GM23248 (cell line): ENCODE results near the gene CNKSR3. TPM values are rescaled to one million over a fixed set of nuclear protein-coding genes. Genes with fewer than 3 reads are reported as not detected.
A peak's percentile ranks its signal among the peaks of the same experiment; 100 is the strongest.

Experiments used
- DNase-seq: peaks from one replicate; pipeline ENCODE4 v3.0.0-alpha.2; 2015
- H2AFZ ChIP-seq: fragments of 200-600 bp; sonication (generic); 2 replicates; pipeline ENCODE4 v1.6.1; 2016; ENCODE audit warnings: antibody characterized with exemption
- H3F3A ChIP-seq: fragments of 200-600 bp; sonication (generic); 2 replicates; pipeline ENCODE4 v1.6.1; 2016; ENCODE audit warnings: mild to moderate bottlenecking, antibody characterized with exemption, mixed run types; ENCODE audit not compliant: insufficient read depth
- H3K27ac ChIP-seq: fragments of 200-600 bp; sonication (generic); 2 replicates; pipeline ENCODE4 v1.5.1; 2016; ENCODE audit warnings: mild to moderate bottlenecking
- H3K27me3 ChIP-seq: fragments of 200-600 bp; sonication (generic); replicated peaks from 2 replicates; pipeline ENCODE4 v1.6.1; 2016; ENCODE audit warnings: mild to moderate bottlenecking; ENCODE audit not compliant: insufficient read depth
- H3K36me3 ChIP-seq: fragments of 200-600 bp; sonication (generic); 2 replicates; pipeline ENCODE4 v1.6.1; 2016; ENCODE audit warnings: low read depth, mild to moderate bottlenecking
- H3K4me1 ChIP-seq: fragments of 200-600 bp; sonication (generic); 2 replicates; pipeline ENCODE4 v1.6.1; 2016; ENCODE audit warnings: mild to moderate bottlenecking; ENCODE audit not compliant: insufficient read depth
- H3K4me2 ChIP-seq: fragments of 200-600 bp; sonication (generic); one replicate; pipeline ENCODE4 v1.6.1; 2016; ENCODE audit warnings: mild to moderate bottlenecking; ENCODE audit not compliant: unreplicated experiment
- H3K4me3 ChIP-seq: fragments of 200-600 bp; sonication (generic); 2 replicates; pipeline ENCODE4 v1.5.1; 2016; ENCODE audit warnings: mild to moderate bottlenecking
- H3K79me2 ChIP-seq: fragments of 200-600 bp; sonication (generic); 2 replicates; pipeline ENCODE4 v1.6.1; 2016; ENCODE audit warnings: mild to moderate bottlenecking; ENCODE audit not compliant: insufficient read depth
- H3K9ac ChIP-seq: fragments of 200-600 bp; sonication (generic); 2 replicates; pipeline ENCODE4 v1.6.1; 2016; ENCODE audit warnings: mild to moderate bottlenecking
- H3K9me2 ChIP-seq: fragments of 200-600 bp; sonication (generic); 2 replicates; pipeline ENCODE4 v1.6.1; 2016; ENCODE audit warnings: mixed run types, mild to moderate bottlenecking, moderate library complexity; ENCODE audit not compliant: insufficient read depth
- H3K9me3 ChIP-seq: fragments of 200-600 bp; sonication (generic); one replicate; pipeline ENCODE4 v1.6.1; 2017; ENCODE audit warnings: low read depth
- H4K20me1 ChIP-seq: fragments of 200-600 bp; sonication (generic); 2 replicates; pipeline ENCODE4 v1.6.0; 2016; ENCODE audit not compliant: insufficient read depth
- EZH2 ChIP-seq: fragments of 200-600 bp; sonication (generic); IDR thresholded peaks from 2 replicates; pipeline ENCODE4 v1.6.1; 2018; ENCODE audit warnings: antibody characterized with exemption, mild to moderate bottlenecking; ENCODE audit not compliant: insufficient read depth, poor library complexity, severe bottlenecking
- EZH2phosphoT487 ChIP-seq: fragments of 200-600 bp; sonication (generic); IDR thresholded peaks from 2 replicates; pipeline ENCODE4 v1.6.1; 2018; ENCODE audit warnings: antibody characterized with exemption, moderate library complexity, mild to moderate bottlenecking, low read depth; ENCODE audit not compliant: insufficient read depth
- WGBS, 2 experiments: methylation state at CpG; one replicate each; pipeline ENCODE4 v1.1.6; 2015 to 2017; ENCODE audit warnings: low lambda C conversion rate in 2 of 2, low coverage in 1 of 2; ENCODE audit errors: missing lambda C conversion rate in 2 of 2; 5-methylcytosine and 5-hydroxymethylcytosine counted together
- in situ Hi-C: fragments of 300-500 bp; cut with MboI; formaldehyde crosslinking; loops from 2 replicates; pipeline ENCODE4 v1.15.0; 2020
- polyA plus RNA-seq: library from polyadenylated mRNA; unstranded; fragments of >200 nt; fragmentation: Nextera tagmentation; extraction: Ambion mirVana; gene quantifications from 2 replicates; pipeline ENCODE4 v1.2.1, GENCODE V29; 2016
- total RNA-seq: library from RNA; depleted of rRNA; stranded (reverse); fragments of >200 nt; shearing (Covaris generic); gene quantifications from 2 replicates; pipeline ENCODE4 v1.2.3, GENCODE V29; 2014

Gene CNKSR3
- total and polyA plus RNA-seq, 2 experiments from 2014 or later: 1.7 to 1.9 TPM

DNA sequence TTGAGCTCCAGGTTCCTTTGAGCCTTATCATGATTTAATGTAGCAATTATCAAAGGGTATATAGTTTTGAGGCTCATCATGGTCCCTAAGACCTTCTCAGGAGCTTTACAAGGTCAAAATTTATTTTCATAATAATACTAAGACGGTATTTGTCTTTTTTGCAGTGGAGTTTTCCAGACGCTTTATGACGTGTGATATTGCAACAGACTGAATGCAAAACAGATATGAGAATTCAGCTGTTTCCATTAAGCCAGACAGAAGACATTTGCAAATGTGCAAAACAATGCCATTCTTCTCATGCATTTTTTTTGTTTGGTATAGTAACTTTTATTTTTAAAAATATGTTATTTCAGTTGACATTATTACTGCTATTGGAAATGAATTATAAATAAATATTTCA is 24.7 kb upstream of the CNKSR3 start:
- no peak overlapping the region for H2AFZ ChIP-seq
- H3K4me2 ChIP-seq: no peak overlapping the region
- no peaks in the 10 kb centered on the region for H4K20me1 ChIP-seq
- 16% methylated on average over 3 of the region's 3 CpGs for WGBS, 2 experiments
- no peak overlapping the region for H3K9ac ChIP-seq
- H3K4me1 ChIP-seq: no peaks in the 10 kb centered on the region
- DNase-seq: peak; percentile 7
- in situ Hi-C loops: no loop called here
- no peak overlapping the region for H3K27ac ChIP-seq
- H3K9me3 ChIP-seq: no peaks in the 10 kb centered on the region
- no peaks in the 10 kb centered on the region for H3K36me3 ChIP-seq
- H3K27me3 ChIP-seq: no peaks in the 10 kb centered on the region
- no peak for TF ChIP-seq EZH2phosphoT487
- no peak for TF ChIP-seq EZH2
- no peaks in the 10 kb centered on the region for H3K9me2 ChIP-seq
- H3F3A ChIP-seq: no peaks in the 10 kb centered on the region
- no peak overlapping the region for H3K4me3 ChIP-seq
- no peaks in the 10 kb centered on the region for H3K79me2 ChIP-seq

DNA sequence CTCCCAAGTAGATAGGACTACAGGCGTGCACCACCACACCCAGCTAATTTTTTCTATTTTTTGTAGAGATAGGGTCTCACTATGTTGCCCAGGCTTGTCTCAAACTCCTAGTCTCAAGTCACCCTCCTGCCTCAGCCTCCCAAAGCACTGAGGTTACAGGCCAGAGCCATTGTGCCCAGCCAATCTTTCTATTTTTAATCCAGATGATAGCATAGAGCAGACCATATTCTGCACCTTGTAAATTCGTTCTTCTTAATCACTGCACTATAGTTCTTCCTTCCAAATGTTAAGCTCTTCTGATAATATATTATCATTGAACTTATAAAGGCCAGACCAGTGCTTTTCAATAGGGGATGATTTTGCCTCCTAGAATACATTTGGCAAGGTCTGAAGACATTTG is 24.0 kb upstream of the CNKSR3 start:
- in situ Hi-C loops: no loop called here

DNA sequence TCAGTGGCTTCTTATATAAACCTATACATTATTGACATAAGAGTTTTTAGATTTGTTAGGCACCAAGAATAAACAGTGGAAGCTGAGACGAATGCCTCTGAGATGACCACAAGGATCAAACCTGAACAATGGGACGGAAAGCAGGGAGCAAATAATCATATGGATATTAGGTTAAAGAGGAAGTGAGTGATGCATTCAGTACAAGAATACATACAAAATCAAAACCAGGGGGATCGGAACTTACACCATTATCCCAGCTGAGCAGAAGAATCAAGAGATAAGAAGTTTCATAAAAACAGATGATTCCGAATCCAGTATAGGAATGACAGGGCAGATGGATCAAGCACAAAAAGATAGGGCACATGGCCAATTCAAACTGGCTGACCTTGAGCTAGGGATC is 21.9 kb upstream of the CNKSR3 start:
- Histone ChIP-seq H3K79me2 (no peaks in the 10 kb centered on the region), H3K36me3 (no peaks in the 10 kb centered on the region), H3F3A (no peaks in the 10 kb centered on the region), H3K9ac (no peak overlapping the region), H3K9me3 (no peaks in the 10 kb centered on the region), H3K27me3 (no peaks in the 10 kb centered on the region), H3K4me2 (no peak overlapping the region), H3K9me2 (no peaks in the 10 kb centered on the region), H3K4me1 (no peaks in the 10 kb centered on the region), H3K27ac (no peak overlapping the region), H2AFZ (no peak overlapping the region), H3K4me3 (no peak overlapping the region), H4K20me1 (no peaks in the 10 kb centered on the region)
- WGBS, 2 experiments: 74 to 79% methylated on average over 4 of the region's 4 CpGs
- in situ Hi-C loops: no loop called here
- TF ChIP-seq EZH2phosphoT487: no peak
- no peak for TF ChIP-seq EZH2
- DNase-seq: no peak

More for the DNA sequence above, 24.0 kb upstream of the CNKSR3 start:
- no peaks in the 10 kb centered on the region for H3F3A ChIP-seq
- no peak overlapping the region for H2AFZ ChIP-seq
- H3K79me2 ChIP-seq: no peaks in the 10 kb centered on the region
- H3K36me3 ChIP-seq: no peaks in the 10 kb centered on the region
- no peaks in the 10 kb centered on the region for H3K4me1 ChIP-seq
- H4K20me1 ChIP-seq: no peaks in the 10 kb centered on the region
- no peak overlapping the region for H3K9ac ChIP-seq
- DNase-seq: no peak
- no peak overlapping the region for H3K4me3 ChIP-seq
- H3K9me3 ChIP-seq: no peaks in the 10 kb centered on the region
- TF ChIP-seq EZH2phosphoT487 (no peak), EZH2 (no peak)
- WGBS, 2 experiments: 35 to 55% methylated on average over 2 of the region's 2 CpGs
- no peaks in the 10 kb centered on the region for H3K9me2 ChIP-seq
- H3K27ac ChIP-seq: no peak overlapping the region
- no peak overlapping the region for H3K4me2 ChIP-seq
- H3K27me3 ChIP-seq: no peaks in the 10 kb centered on the region

DNA sequence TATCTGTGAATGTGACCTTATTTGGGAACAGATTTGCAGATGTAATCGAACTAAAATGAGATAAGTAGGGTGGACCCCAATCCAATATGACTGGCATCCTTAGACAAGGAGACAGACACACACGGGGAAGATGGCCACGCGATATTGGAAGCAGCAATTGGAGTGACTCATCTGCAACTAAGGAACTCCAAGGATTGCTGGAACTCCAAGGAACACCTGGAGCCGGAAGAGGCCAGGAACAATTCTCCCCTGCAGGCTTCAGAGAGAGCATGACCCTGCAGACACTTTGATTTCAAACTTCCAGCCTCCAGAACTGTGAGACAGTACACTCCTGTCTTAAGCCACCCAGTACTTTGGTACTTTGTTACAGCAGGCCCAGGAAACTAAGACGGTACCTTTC is 19.5 kb upstream of the CNKSR3 start:
- WGBS, 2 experiments: 83 to 89% methylated on average over 6 of the region's 6 CpGs
- H3K27ac ChIP-seq: no peak overlapping the region
- in situ Hi-C loops: no loop called here

More for the DNA sequence above, 19.5 kb upstream of the CNKSR3 start:
- H3K9me3 ChIP-seq: no peaks in the 10 kb centered on the region
- no peak overlapping the region for H3K4me3 ChIP-seq
- H4K20me1 ChIP-seq: no peaks in the 10 kb centered on the region
- no peaks in the 10 kb centered on the region for H3K36me3 ChIP-seq
- no peaks in the 10 kb centered on the region for H3K79me2 ChIP-seq
- no peaks in the 10 kb centered on the region for H3K9me2 ChIP-seq
- no peak overlapping the region for H3K9ac ChIP-seq
- no peak overlapping the region for H3K4me2 ChIP-seq
- TF ChIP-seq EZH2phosphoT487 (no peak), EZH2 (no peak)
- H3K4me1 ChIP-seq: no peaks in the 10 kb centered on the region
- H2AFZ ChIP-seq: no peak overlapping the region
- DNase-seq: no peak
- H3K27me3 ChIP-seq: no peaks in the 10 kb centered on the region
- no peaks in the 10 kb centered on the region for H3F3A ChIP-seq
